HFF-Myc (cell line): ENCODE data around the gene PEX10.

ENCODE experiments used
- DNase-seq: peaks from one replicate; pipeline ENCODE4 v3.0.0-alpha.2; 2011; ENCODE audit warnings: low read depth; ENCODE audit errors: extremely low read depth
- H3K4me3 ChIP-seq: replicated peaks from 2 replicates; pipeline ENCODE4 v1.5.1; 2011; ENCODE audit warnings: low read depth, mild to moderate bottlenecking, control low read depth, low read length
- TF ChIP-seq, protein P1 (sequence below): IDR thresholded peaks from 2 replicates; pipeline ENCODE4 v1.5.1; 2012; ENCODE audit warnings: mild to moderate bottlenecking, low read depth, low read length, control low read depth; ENCODE audit errors: missing control alignments

The PEX10 gene

DNA sequence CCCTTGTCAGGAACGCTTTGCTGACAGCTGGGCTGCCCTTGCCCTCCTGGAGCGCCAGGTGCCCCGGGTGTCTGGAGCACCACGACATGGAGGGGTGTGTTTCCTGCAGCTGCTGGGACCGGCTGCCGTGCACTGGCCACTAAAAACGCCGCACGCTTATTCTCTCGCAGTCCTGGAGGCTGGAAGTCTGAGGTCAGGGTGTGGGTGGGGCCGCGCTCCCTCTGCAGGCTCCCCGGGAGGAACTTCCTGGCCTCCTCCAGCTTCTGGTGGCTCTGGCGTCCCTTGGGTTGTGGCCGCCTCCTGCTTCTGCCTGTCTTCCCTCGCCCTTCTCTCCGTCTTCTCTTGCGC lies 35.7 kb upstream of the PEX10 start:
- TF ChIP-seq, protein P1, sequence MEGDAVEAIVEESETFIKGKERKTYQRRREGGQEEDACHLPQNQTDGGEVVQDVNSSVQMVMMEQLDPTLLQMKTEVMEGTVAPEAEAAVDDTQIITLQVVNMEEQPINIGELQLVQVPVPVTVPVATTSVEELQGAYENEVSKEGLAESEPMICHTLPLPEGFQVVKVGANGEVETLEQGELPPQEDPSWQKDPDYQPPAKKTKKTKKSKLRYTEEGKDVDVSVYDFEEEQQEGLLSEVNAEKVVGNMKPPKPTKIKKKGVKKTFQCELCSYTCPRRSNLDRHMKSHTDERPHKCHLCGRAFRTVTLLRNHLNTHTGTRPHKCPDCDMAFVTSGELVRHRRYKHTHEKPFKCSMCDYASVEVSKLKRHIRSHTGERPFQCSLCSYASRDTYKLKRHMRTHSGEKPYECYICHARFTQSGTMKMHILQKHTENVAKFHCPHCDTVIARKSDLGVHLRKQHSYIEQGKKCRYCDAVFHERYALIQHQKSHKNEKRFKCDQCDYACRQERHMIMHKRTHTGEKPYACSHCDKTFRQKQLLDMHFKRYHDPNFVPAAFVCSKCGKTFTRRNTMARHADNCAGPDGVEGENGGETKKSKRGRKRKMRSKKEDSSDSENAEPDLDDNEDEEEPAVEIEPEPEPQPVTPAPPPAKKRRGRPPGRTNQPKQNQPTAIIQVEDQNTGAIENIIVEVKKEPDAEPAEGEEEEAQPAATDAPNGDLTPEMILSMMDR, result no peak
- H3K4me3 ChIP-seq, result no peak overlapping the region
- no peak for DNase-seq

DNA sequence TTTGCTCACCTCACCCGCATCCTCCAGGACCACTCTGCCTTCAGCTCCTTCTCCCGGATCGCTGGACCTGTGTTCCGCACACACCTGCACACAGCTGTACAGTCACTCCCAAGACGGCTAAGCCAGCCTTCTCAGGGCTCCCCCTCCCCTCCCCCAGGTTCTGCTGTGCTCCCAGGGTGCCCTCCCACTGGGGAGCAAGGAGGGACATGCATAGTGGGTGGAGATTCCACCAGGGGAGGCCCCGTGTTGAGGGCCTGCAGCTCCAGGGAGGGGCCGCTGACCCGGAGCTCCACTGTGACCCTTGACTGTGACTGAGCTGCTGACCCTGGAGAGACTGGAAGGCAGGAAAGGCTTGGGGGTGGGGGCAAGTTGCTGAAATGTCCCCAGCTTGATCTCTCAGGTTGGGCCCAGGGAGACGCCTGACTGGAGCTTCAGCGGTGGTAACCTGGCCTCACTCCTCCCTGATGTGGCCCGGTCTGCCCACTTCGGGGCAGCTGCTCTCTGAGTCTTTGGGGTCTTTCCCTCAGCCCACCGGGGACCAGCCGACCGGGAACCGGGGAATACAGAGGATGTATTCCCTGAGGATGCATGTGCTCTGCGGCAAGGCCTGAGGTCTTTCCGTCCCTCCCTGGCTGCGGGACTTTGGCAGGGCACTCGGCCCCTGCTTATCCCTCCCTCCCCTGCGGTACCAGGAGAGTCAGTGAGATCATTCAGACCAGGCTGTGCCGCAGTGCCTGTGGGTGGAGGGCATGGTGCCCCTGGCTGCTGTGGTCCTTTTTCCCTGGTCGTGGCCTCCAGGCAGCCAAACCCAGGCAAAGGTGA lies 35.1 kb upstream of the PEX10 start:
- no peak for DNase-seq
- no peak overlapping the region for H3K4me3 ChIP-seq
- TF ChIP-seq, protein P1, result no peak

DNA sequence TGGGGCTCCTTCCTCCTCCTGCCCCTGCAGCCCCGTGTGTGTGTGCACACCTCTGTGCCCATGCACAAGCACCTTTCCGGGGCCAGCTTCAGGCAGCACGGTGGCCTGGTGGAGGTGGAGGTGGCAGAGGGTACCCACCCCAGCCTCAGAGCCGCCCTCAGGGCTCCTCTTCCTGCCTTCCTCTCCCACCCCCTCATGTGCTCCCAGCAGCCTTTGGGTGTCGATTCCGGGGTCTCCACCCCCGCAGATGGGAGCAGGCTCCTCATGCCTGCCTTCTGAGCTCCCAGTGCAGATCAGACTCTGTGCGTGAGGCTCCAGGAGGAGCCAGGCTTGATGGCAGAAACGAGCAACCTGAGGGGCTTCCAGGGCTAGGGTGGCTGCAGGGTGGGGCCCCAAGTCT lies 34.5 kb upstream of the PEX10 start:
- no peak overlapping the region for H3K4me3 ChIP-seq
- no peak for DNase-seq
- TF ChIP-seq, protein P1, result no peak

DNA sequence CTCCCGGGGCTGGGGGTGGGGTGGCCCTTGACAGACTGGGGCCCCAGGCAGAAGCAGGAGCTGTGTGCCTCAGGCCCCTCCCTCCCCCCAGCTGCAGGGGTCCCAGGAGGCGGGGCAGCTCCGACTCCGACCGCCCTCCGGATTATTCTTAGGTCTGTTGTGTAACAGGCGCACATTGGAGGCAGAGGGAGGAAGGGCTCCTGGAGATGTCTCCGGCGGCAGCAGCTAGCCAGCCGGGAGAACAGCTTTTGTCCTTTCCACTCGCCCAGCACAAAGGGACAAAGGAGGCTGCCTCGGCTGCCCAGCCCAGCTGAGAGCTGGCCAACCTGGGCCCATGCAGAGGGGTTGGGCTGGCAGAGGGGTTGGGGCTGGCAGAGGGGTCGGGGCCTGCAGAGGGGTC lies 34.0 kb upstream of the PEX10 start:
- no peak for DNase-seq
- TF ChIP-seq, protein P1, result no peak
- no peak overlapping the region for H3K4me3 ChIP-seq

DNA sequence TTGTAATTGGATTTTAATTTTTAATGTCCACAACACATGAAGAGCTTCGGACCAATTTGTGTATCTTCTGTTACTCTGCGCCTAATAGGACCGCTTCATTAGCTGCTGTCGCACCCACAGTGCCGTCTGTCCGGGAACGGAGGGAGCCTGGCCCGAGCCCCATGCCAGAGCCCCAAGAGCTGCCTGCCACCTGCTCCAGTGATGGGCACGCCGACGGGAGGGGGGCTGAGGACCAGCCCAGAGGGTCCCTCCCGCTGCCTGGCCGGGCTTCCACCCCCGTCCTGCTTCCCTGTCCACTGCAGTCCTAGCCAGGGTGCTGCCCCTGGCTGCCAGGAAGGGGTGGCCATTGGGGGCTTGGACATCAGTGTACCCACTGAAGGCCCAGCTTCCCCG lies 33.5 kb upstream of the PEX10 start:
- TF ChIP-seq, protein P1, result no peak
- no peak overlapping the region for H3K4me3 ChIP-seq
- DNase-seq, result no peak

DNA sequence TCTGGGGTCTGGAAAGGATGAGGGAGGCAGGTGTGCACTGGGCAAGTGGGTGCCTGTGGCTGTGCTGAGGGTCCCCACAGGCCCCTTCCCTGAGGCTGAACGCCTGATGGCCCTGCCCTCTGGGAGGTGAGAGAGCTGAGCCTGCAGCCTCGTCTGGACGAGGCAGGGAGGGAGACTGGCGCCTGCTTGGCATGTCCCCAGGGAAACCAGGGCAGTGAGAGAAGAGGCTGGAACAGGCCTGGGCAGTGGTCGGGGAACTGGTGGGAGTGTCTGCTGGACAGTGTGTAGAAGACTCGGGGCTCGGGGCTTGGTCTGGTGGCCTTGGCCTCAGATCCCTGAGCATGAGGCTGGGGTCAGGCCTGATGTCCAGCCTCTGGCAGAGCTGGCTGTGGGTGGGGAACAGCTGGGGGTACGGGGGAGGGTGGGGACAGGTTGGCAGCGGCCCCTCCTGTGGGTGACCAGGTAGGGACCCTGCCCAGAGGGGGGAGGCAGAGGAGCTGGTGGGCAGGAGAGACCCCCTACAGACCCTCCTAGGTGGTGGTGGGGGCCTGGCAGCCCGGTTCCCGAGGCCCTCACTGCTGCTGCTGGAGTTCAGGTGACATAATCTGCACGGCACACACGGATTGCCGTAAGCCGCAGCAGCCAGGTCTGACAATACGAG lies 32.9 kb upstream of the PEX10 start:
- H3K4me3 ChIP-seq, result no peak overlapping the region
- TF ChIP-seq, protein P1, result no peak
- no peak for DNase-seq
